Inflammatory macrophage treated with lipopolysaccharide for 1 hour (primary cell): ENCODE data around the gene MROH2A.
A peak's percentile ranks its signal among the peaks of the same experiment; 100 is the strongest.

Experiments used
- DNase-seq, 2 donors: peaks; one replicate each; pipeline ENCODE4 v3.0.0-alpha.2; 2020 to 2022

MROH2A gene

GRCh38 chr2:233802132-233802815 is 24.1 kb downstream of the MROH2A start:
- no peak for DNase-seq

- DNase-seq = no peak
Measured at GRCh38 chr2:233803292-233803911, 25.3 kb downstream of the MROH2A start.

GRCh38 chr2:233803994-233804393 is 25.9 kb downstream of the MROH2A start:
- no peak for DNase-seq

GRCh38 chr2:233807215-233807865 is 29.2 kb downstream of the MROH2A start:
- DNase-seq = no peak

GRCh38 chr2:233807966-233808935 is 30.1 kb downstream of the MROH2A start:
- no peak for DNase-seq

GRCh38 chr2:233810385-233810784 is 32.3 kb downstream of the MROH2A start:
- peak in 1 of 2 donors; percentile 19 for DNase-seq

- DNase-seq = no peak
Measured at GRCh38 chr2:233811087-233811486, 33.0 kb downstream of the MROH2A start.

GRCh38 chr2:233811732-233812131 is 33.6 kb downstream of the MROH2A start:
- no peak for DNase-seq

GRCh38 chr2:233813236-233814055 is 35.3 kb downstream of the MROH2A start:
- DNase-seq = no peak

- no peak for DNase-seq
Measured at GRCh38 chr2:233814056-233814835, 36.1 kb downstream of the MROH2A start.

- DNase-seq = no peak
Measured at GRCh38 chr2:233815861-233816260, 37.7 kb downstream of the MROH2A start.

- DNase-seq = no peak
Measured at GRCh38 chr2:233816334-233816733, 38.2 kb downstream of the MROH2A start.

GRCh38 chr2:233816771-233817170 is 38.6 kb downstream of the MROH2A start:
- DNase-seq = no peak

- DNase-seq = no peak
Measured at GRCh38 chr2:233817361-233817911, 39.3 kb downstream of the MROH2A start.

- no peak for DNase-seq
Measured at GRCh38 chr2:233817995-233818638, 40.0 kb downstream of the MROH2A start.

- no peak for DNase-seq
Measured at GRCh38 chr2:233818639-233819621, 40.8 kb downstream of the MROH2A start.

- DNase-seq = no peak
Measured at GRCh38 chr2:233819884-233820773, 42.0 kb downstream of the MROH2A start.

GRCh38 chr2:233820774-233821105 is 42.6 kb downstream of the MROH2A start:
- DNase-seq = no peak
